NCI-H1930 (cell line): ENCODE measurements around the gene LTBP1.

Source experiments
- DNase-seq, 2 experiments: peaks; one replicate each; lab custom pipeline; 2025; lab: John Stamatoyannopoulos, UW

The LTBP1 gene

GRCh38 chr2:32931519-32931918, 15.2 kb upstream of the LTBP1 start:
- DNase-seq, result no peak

GRCh38 chr2:32931945-32932709, 14.6 kb upstream of the LTBP1 start:
- DNase-seq, result no peak

- no peak for DNase-seq
Observed at GRCh38 chr2:32932825-32933755, 13.7 kb upstream of the LTBP1 start.

GRCh38 chr2:32933756-32934095, 13.0 kb upstream of the LTBP1 start:
- DNase-seq, result no peak

GRCh38 chr2:32937602-32938448, 8.9 kb upstream of the LTBP1 start:
- no peak for DNase-seq

- DNase-seq, result no peak
Observed at GRCh38 chr2:32938934-32939333, 7.8 kb upstream of the LTBP1 start.

- no peak for DNase-seq
Observed at GRCh38 chr2:32940316-32940997, 6.3 kb upstream of the LTBP1 start.

- no peak for DNase-seq
Observed at GRCh38 chr2:32941944-32942690, 4.6 kb upstream of the LTBP1 start.

GRCh38 chr2:32942793-32943485, 3.8 kb upstream of the LTBP1 start:
- no peak for DNase-seq

- DNase-seq, result no peak
Observed at GRCh38 chr2:32945286-32945685, 1.5 kb upstream of the LTBP1 start.

GRCh38 chr2:32947076-32947483, 327 bp downstream of the LTBP1 start:
- no peak for DNase-seq

GRCh38 chr2:32947484-32948143, 861 bp downstream of the LTBP1 start:
- DNase-seq, result no peak

- no peak for DNase-seq
Observed at GRCh38 chr2:32948266-32948665, 1.5 kb downstream of the LTBP1 start.

- DNase-seq, result no peak
Observed at GRCh38 chr2:32949260-32949659, 2.5 kb downstream of the LTBP1 start.

- DNase-seq, result no peak
Observed at GRCh38 chr2:32951672-32952071, 4.9 kb downstream of the LTBP1 start.

- DNase-seq, result no peak
Observed at GRCh38 chr2:32952761-32953476, 6.2 kb downstream of the LTBP1 start.

- no peak for DNase-seq
Observed at GRCh38 chr2:32954206-32954605, 7.5 kb downstream of the LTBP1 start.

GRCh38 chr2:32958821-32959220, 12.1 kb downstream of the LTBP1 start:
- no peak for DNase-seq

- no peak for DNase-seq
Observed at GRCh38 chr2:32960238-32960637, 13.5 kb downstream of the LTBP1 start.
